Glutamatergic neuron (in vitro differentiated cells): Measurements from ENCODE around the gene P4HTM. TPM values are rescaled to one million over a fixed set of nuclear protein-coding genes. Genes with fewer than 3 reads are reported as not detected.
A peak's percentile ranks its signal among the peaks of the same experiment; 100 is the strongest.

Experiments used
- DNase-seq: peaks from one replicate; pipeline ENCODE4 v3.0.0; 2022
- H3K27ac Mint-ChIP-seq: one replicate; pipeline ENCODE4 v1.8.0; 2020; ENCODE audit warnings: mild to moderate bottlenecking, mixed read lengths, inconsistent platforms; ENCODE audit not compliant: unreplicated experiment
- H3K27me3 Mint-ChIP-seq: one replicate; pipeline ENCODE4 v1.8.0; 2020; ENCODE audit warnings: mild to moderate bottlenecking, moderate library complexity, mixed read lengths, inconsistent platforms; ENCODE audit not compliant: unreplicated experiment
- H3K36me3 Mint-ChIP-seq: one replicate; pipeline ENCODE4 v1.8.0; 2020; ENCODE audit warnings: mild to moderate bottlenecking, mixed read lengths, inconsistent platforms; ENCODE audit not compliant: unreplicated experiment
- H3K4me1 Mint-ChIP-seq: one replicate; pipeline ENCODE4 v1.8.0; 2020; ENCODE audit warnings: mild to moderate bottlenecking, low read depth, mixed read lengths, inconsistent platforms; ENCODE audit not compliant: unreplicated experiment
- H3K4me3 Mint-ChIP-seq: one replicate; pipeline ENCODE4 v1.8.0; 2020; ENCODE audit warnings: mild to moderate bottlenecking, mixed read lengths, inconsistent platforms; ENCODE audit not compliant: unreplicated experiment
- H3K9me3 Mint-ChIP-seq: one replicate; pipeline ENCODE4 v1.8.0; 2020; ENCODE audit warnings: mild to moderate bottlenecking, moderate library complexity, mixed read lengths, inconsistent platforms; ENCODE audit not compliant: unreplicated experiment
- long read RNA-seq: library from polyadenylated mRNA; unstranded; transcript quantifications from one replicate; pipeline ENCODE4 v2.0.0, GENCODE V29; 2020; ENCODE audit not compliant: unreplicated experiment
- total RNA-seq: library from RNA; stranded (reverse); fragmentation: NEBNext Ultra II Directional; extraction: Animal tissue kit (Norgen Biotek cat#: 25700); gene quantifications from one replicate; pipeline ENCODE4 v1.2.1, GENCODE V29; 2021; ENCODE audit not compliant: unreplicated experiment
- TF ChIP-seq, protein P1 (sequence below): fragments of 200-600 bp; sonication (generic); IDR thresholded peaks from one replicate; pipeline ENCODE4 v1.5.0; 2021; ENCODE audit not compliant: partially characterized antibody, unreplicated experiment

Gene P4HTM, protein sequence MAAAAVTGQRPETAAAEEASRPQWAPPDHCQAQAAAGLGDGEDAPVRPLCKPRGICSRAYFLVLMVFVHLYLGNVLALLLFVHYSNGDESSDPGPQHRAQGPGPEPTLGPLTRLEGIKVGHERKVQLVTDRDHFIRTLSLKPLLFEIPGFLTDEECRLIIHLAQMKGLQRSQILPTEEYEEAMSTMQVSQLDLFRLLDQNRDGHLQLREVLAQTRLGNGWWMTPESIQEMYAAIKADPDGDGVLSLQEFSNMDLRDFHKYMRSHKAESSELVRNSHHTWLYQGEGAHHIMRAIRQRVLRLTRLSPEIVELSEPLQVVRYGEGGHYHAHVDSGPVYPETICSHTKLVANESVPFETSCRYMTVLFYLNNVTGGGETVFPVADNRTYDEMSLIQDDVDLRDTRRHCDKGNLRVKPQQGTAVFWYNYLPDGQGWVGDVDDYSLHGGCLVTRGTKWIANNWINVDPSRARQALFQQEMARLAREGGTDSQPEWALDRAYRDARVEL
- total RNA-seq = 18.4 TPM
- long read RNA-seq, transcript P4HTM-202 (9 exons, 2,127 nt) = major isoform, 15 of 21 reads
- long read RNA-seq, partial matches to known transcripts = 2 of 21 reads
- long read RNA-seq, other reads (novel, unspliced or antisense) = 2 of 21 reads

DNA sequence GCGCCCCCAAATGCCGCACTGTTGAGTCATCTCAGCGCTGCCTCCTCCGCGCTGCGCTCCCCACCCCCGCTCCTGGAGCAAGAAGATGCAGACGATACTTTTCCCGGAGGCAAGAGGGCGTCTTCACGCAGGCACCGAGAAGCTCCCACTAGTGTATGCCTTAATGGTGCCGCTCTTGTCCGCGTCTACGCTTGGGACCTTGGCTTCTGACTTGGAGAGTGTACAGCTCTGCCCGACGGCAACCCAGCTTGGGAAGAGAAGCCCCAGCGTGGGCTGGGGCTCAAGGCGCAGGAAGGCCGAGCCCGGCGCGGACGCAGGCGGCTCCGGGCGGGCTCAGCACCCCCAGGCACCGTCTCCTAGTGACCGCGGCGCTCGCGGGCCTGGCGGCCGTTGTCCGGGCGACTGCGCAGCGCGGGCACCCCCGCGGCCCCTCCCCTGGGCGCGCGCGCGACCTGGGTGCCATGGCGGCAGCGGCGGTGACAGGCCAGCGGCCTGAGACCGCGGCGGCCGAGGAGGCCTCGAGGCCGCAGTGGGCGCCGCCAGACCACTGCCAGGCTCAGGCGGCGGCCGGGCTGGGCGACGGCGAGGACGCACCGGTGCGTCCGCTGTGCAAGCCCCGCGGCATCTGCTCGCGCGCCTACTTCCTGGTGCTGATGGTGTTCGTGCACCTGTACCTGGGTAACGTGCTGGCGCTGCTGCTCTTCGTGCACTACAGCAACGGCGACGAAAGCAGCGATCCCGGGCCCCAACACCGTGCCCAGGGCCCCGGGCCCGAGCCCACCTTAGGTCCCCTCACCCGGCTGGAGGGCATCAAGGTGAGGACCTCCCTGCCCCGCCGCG lies at the start of gene P4HTM:
Gene P4HTM, plus strand, starts transcription at position 446 of the 840 bp plus-strand sequence. Its CDS starts 16 bp downstream, at position 462.
- no peaks in the 10 kb centered on the region for H3K36me3 Mint-ChIP-seq
- H3K27me3 Mint-ChIP-seq = peaks cover 9% of the 10 kb centered on the region
- H3K4me3 Mint-ChIP-seq = peak within 1 kb of the TSS; percentile 88
- H3K27ac Mint-ChIP-seq = peak within 1 kb of the TSS; percentile 55
- peaks cover 8% of the 10 kb centered on the region for H3K4me1 Mint-ChIP-seq
- TF ChIP-seq, protein P1, sequence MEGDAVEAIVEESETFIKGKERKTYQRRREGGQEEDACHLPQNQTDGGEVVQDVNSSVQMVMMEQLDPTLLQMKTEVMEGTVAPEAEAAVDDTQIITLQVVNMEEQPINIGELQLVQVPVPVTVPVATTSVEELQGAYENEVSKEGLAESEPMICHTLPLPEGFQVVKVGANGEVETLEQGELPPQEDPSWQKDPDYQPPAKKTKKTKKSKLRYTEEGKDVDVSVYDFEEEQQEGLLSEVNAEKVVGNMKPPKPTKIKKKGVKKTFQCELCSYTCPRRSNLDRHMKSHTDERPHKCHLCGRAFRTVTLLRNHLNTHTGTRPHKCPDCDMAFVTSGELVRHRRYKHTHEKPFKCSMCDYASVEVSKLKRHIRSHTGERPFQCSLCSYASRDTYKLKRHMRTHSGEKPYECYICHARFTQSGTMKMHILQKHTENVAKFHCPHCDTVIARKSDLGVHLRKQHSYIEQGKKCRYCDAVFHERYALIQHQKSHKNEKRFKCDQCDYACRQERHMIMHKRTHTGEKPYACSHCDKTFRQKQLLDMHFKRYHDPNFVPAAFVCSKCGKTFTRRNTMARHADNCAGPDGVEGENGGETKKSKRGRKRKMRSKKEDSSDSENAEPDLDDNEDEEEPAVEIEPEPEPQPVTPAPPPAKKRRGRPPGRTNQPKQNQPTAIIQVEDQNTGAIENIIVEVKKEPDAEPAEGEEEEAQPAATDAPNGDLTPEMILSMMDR = no peak
- H3K9me3 Mint-ChIP-seq = peaks cover 3% of the 10 kb centered on the region
- DNase-seq = peak; percentile 73

DNA sequence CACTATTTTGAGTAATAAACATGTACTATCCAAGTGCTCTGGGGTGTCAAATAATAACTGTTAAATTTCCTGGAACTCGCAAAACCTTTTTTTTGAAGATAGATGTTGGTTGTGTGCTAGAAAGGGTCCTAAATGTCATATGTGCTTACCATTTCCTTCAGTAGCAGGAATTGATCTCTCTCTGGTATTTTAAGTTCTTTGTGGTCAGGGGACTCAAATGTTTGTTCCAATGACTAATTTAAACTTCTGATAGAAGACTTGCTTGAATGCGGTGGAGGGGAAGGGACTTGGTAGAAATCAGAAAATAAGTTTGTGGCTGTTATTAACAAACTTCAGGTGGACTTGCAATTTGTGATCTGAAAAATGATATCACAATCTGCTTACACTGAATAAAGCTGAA lies 44.6 kb upstream of the P4HTM start:
- no peak for DNase-seq
- Mint-ChIP-seq H3K4me1 (peaks cover 2% of the 10 kb centered on the region), H3K36me3 (no peaks in the 10 kb centered on the region), H3K4me3 (no peak overlapping the region), H3K27ac (peak overlapping the region; percentile 13), H3K9me3 (no peaks in the 10 kb centered on the region), H3K27me3 (no peaks in the 10 kb centered on the region)
- TF ChIP-seq, protein P1 = no peak

DNA sequence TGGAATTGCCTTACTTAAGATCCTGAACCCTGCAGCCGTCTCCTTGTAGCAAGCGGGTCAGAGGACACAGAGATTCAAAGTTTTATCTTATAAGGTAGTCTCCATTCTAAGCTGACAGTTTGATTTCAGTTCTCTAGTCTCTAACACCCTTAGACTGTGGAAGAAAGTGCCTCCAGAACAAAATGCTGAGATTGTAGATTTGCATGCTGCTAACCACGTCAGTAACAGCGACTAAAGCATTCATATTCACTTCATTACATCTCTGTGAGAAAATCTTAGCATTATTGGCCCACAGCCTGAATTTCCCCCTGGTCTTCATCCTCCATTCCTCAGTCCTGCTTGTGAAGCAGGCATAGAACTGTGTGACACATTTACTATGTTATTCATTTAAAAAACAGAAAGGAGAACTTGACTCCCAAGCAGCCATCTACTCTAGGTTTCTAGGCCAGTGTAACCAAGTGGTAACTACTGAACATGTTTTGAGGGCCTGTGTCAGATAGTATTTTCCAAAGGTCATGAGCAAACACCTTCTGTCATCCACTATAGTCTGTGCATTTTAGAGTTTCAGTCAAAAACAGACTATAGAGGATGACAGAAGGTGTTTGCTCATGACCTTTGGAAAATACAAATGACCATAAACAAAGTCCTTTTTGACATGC lies 44.0 kb upstream of the P4HTM start:
- TF ChIP-seq, protein P1 = no peak
- Mint-ChIP-seq H3K27ac (no peak overlapping the region), H3K9me3 (no peaks in the 10 kb centered on the region), H3K36me3 (no peaks in the 10 kb centered on the region), H3K4me3 (no peak overlapping the region), H3K27me3 (no peaks in the 10 kb centered on the region), H3K4me1 (peaks cover 2% of the 10 kb centered on the region)
- no peak for DNase-seq

DNA sequence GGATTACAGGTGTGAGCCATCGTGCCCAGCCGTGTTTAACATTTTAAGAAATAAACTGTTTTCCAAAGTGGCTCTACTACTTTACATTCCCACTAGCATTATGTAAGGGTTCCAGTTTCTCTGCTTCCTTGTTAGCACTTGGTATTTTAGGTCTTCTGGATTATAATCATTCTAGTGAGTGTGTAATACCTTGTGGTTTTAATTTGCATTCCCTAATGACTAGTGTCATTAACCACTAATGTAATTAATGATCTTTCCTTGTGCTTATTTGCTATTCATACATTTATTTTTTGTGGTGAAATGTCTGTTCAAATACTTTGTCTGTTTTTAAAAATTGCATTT lies 40.7 kb upstream of the P4HTM start:
- H3K9me3 Mint-ChIP-seq = no peaks in the 10 kb centered on the region
- H3K36me3 Mint-ChIP-seq = no peaks in the 10 kb centered on the region
- no peak for DNase-seq
- H3K27me3 Mint-ChIP-seq = no peaks in the 10 kb centered on the region
- TF ChIP-seq, protein P1 = no peak
- no peak overlapping the region for H3K4me3 Mint-ChIP-seq
- H3K4me1 Mint-ChIP-seq = peaks cover 2% of the 10 kb centered on the region
- H3K27ac Mint-ChIP-seq = no peak overlapping the region
